ENCODE results near the gene PDE8A.

PDE8A gene

GRCh38 chr15:85041230-85041629, 59.6 kb downstream of the PDE8A start:
- TF ChIP-seq GATA3 (IDR thresholded peaks at IDR 0.05; ENCODE audit: low read depth, low read length) (no peak), GATA2 (IDR thresholded peaks at IDR 0.05; ENCODE audit: low read depth, low read length) (no peak)

- peak; percentile 53 for TF ChIP-seq GATA2 (IDR thresholded peaks at IDR 0.05; ENCODE audit: low read depth, low read length)
- TF ChIP-seq GATA3 (IDR thresholded peaks at IDR 0.05; ENCODE audit: low read depth, low read length): no peak
Observed at GRCh38 chr15:85044251-85044853, 62.7 kb downstream of the PDE8A start.

- TF ChIP-seq GATA3 (IDR thresholded peaks at IDR 0.05; ENCODE audit: low read depth, low read length): no peak
- TF ChIP-seq GATA2 (IDR thresholded peaks at IDR 0.05; ENCODE audit: low read depth, low read length): no peak
Observed at GRCh38 chr15:85044894-85045293, 63.2 kb downstream of the PDE8A start.

GRCh38 chr15:85045615-85046014, 64.0 kb downstream of the PDE8A start:
- TF ChIP-seq GATA3 (IDR thresholded peaks at IDR 0.05; ENCODE audit: low read depth, low read length): no peak
- no peak for TF ChIP-seq GATA2 (IDR thresholded peaks at IDR 0.05; ENCODE audit: low read depth, low read length)

GRCh38 chr15:85047271-85047948, 65.8 kb downstream of the PDE8A start:
- TF ChIP-seq GATA2 (IDR thresholded peaks at IDR 0.05; ENCODE audit: low read depth, low read length) (no peak), GATA3 (IDR thresholded peaks at IDR 0.05; ENCODE audit: low read depth, low read length) (no peak)

GRCh38 chr15:85048430-85048829, 66.8 kb downstream of the PDE8A start:
- no peak for TF ChIP-seq GATA2 (IDR thresholded peaks at IDR 0.05; ENCODE audit: low read depth, low read length)
- no peak for TF ChIP-seq GATA3 (IDR thresholded peaks at IDR 0.05; ENCODE audit: low read depth, low read length)

GRCh38 chr15:85049805-85050204, 68.1 kb downstream of the PDE8A start:
- TF ChIP-seq GATA3 (IDR thresholded peaks at IDR 0.05; ENCODE audit: low read depth, low read length) (no peak), GATA2 (IDR thresholded peaks at IDR 0.05; ENCODE audit: low read depth, low read length) (no peak)

GRCh38 chr15:85059734-85060133, 78.1 kb downstream of the PDE8A start:
- TF ChIP-seq GATA3 (IDR thresholded peaks at IDR 0.05; ENCODE audit: low read depth, low read length) (no peak), GATA2 (IDR thresholded peaks at IDR 0.05; ENCODE audit: low read depth, low read length) (no peak)

- TF ChIP-seq GATA3 (IDR thresholded peaks at IDR 0.05; ENCODE audit: low read depth, low read length): no peak
- TF ChIP-seq GATA2 (IDR thresholded peaks at IDR 0.05; ENCODE audit: low read depth, low read length): no peak
Observed at GRCh38 chr15:85062560-85062959, 80.9 kb downstream of the PDE8A start.

GRCh38 chr15:85063088-85063487, 81.4 kb downstream of the PDE8A start:
- no peak for TF ChIP-seq GATA3 (IDR thresholded peaks at IDR 0.05; ENCODE audit: low read depth, low read length)
- no peak for TF ChIP-seq GATA2 (IDR thresholded peaks at IDR 0.05; ENCODE audit: low read depth, low read length)

GRCh38 chr15:85063522-85064079, 81.9 kb downstream of the PDE8A start:
- no peak for TF ChIP-seq GATA3 (IDR thresholded peaks at IDR 0.05; ENCODE audit: low read depth, low read length)
- TF ChIP-seq GATA2 (IDR thresholded peaks at IDR 0.05; ENCODE audit: low read depth, low read length): no peak

- TF ChIP-seq GATA3 (IDR thresholded peaks at IDR 0.05; ENCODE audit: low read depth, low read length): no peak
- no peak for TF ChIP-seq GATA2 (IDR thresholded peaks at IDR 0.05; ENCODE audit: low read depth, low read length)
Observed at GRCh38 chr15:85064710-85065109, 83.1 kb downstream of the PDE8A start.

GRCh38 chr15:85071061-85071460, 89.4 kb downstream of the PDE8A start:
- no peak for TF ChIP-seq GATA2 (IDR thresholded peaks at IDR 0.05; ENCODE audit: low read depth, low read length)
- no peak for TF ChIP-seq GATA3 (IDR thresholded peaks at IDR 0.05; ENCODE audit: low read depth, low read length)

- TF ChIP-seq GATA3 (IDR thresholded peaks at IDR 0.05; ENCODE audit: low read depth, low read length) (no peak), GATA2 (IDR thresholded peaks at IDR 0.05; ENCODE audit: low read depth, low read length) (no peak)
Observed at GRCh38 chr15:85071504-85071903, 89.8 kb downstream of the PDE8A start.

- TF ChIP-seq GATA2 (IDR thresholded peaks at IDR 0.05; ENCODE audit: low read depth, low read length) (no peak), GATA3 (IDR thresholded peaks at IDR 0.05; ENCODE audit: low read depth, low read length) (no peak)
Observed at GRCh38 chr15:85072917-85073316, 91.3 kb downstream of the PDE8A start.
